ENCODE results near the gene MTPN. TPM values are rescaled to one million over a fixed set of nuclear protein-coding genes. Genes with fewer than 3 reads are reported as not detected.

Gene MTPN
- total and polyA plus RNA-seq, 10 of the 15 experiments (the other 5 are each of a cell fraction or from before 2014, with no cell fraction given) = 38.7 to 146 (median 85.4) TPM

- TF ChIP-seq SREBF1 (IDR thresholded peaks at IDR 0.05; ENCODE audit: low read length) (no peak), MXI1 (IDR thresholded peaks at IDR 0.05; ENCODE audit: low read depth, low read length) (no peak), NR2F1 (conservative IDR thresholded peaks at IDR 0.05) (no peak), NFYA (IDR thresholded peaks at IDR 0.05; ENCODE audit: borderline replicate concordance, low read depth, low read length) (no peak), BMI1 (IDR thresholded peaks at IDR 0.05; ENCODE audit: borderline replicate concordance) (no peak), RB1 (IDR thresholded peaks at IDR 0.05; ENCODE audit: borderline replicate concordance) (no peak), ZNF687 (IDR thresholded peaks at IDR 0.05) (no peak), IRF3 (IDR thresholded peaks at IDR 0.05) (no peak)
These were observed 2.0 kb downstream of the MTPN start (continued) for GRCh38 chr7:135975166-135975565.

Measured in GM12878 (cell line).